Measurements from ENCODE around the gene METTL15.

GRCh38 chr11:28139841-28140415 lies 31.7 kb downstream of the METTL15 start:
- no peak for TF ChIP-seq CTCF (IDR thresholded peaks at IDR 0.05; ENCODE audit: poor library complexity)
- TF ChIP-seq EZH2 (IDR thresholded peaks at IDR 0.05; ENCODE audit: borderline replicate concordance): no peak

All from hepatocyte (in vitro differentiated cells).